Suppressor macrophage treated with lipopolysaccharide for 1 hour (primary cell): ENCODE measurements around the gene CSTB.
A peak's percentile ranks its signal among the peaks of the same experiment; 100 is the strongest.

Experiments used
- DNase-seq, 3 donors: peaks; one replicate each; pipeline ENCODE4 v3.0.0-alpha.2; 2020 to 2022

The CSTB gene

DNA sequence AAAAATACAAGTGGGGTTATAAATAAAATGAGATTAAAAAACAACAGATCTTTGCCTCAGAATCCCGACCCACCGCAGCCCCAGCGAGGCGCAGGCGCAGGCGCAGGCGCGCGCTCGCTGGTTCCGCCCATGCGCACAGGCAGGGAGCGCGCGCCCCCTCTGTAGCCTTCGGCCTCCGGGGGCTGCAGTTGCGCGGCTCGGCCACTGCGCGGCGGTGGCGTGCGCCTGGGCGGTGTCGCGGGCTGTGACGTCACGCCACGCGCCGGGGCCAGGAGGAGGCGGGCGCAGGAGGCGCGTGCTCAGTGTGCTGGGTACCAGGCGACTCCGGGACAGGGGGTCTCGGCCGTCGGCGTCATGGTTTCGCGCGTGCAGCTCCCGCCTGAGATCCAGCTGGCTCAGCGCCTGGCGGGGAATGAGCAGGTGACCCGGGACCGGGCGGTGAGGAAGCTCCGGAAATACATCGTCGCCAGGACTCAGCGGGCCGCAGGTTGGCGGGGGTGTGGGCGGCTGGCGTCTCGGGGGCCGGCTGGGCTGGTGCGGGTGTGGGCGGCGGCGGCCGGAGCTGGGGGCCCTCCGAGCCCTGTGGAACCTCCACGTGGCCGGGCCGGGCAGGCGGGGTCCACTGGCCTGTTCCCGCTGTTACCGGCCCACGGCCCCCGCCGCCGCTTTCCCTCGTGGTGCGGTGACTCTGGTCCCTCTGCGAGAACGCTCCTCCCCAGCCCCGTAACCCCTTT lies 13.3 kb upstream of the CSTB start, which contains the start of gene RRP1:
TSS of gene RRP1 (plus strand) at position 302 of the 734 bp plus-strand sequence. CDS start at position 355, 53 bp downstream.
- peak; percentile 90 to 97 (median 96) for DNase-seq

DNA sequence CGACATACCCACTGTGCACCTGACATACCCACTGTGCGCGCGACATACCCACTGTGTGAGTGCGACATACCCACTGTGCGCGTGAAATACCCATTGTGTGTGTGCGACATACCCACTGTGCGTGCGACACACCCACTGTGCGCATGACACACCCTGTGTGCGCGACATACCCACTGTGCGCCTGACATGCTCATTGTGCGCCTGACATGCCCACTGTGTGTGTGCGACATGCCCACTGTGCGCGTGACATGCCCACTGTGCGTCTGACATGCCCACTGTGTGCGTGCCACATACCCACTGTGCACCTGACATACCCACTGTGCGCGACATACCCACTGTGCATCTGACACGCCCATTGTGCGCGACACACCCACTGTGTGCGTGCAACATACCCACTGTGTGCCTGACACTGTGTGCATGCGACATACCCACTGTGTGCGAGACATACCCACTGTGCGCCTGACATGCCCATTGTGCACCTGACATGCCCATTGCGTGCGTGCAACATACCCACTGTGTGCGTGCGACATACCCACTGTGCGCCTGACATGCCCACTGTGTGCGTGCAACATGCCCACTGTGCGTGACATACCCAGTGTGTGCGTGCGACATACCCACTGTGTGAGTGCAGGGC lies 10.8 kb upstream of the CSTB start:
- DNase-seq: no peak

DNA sequence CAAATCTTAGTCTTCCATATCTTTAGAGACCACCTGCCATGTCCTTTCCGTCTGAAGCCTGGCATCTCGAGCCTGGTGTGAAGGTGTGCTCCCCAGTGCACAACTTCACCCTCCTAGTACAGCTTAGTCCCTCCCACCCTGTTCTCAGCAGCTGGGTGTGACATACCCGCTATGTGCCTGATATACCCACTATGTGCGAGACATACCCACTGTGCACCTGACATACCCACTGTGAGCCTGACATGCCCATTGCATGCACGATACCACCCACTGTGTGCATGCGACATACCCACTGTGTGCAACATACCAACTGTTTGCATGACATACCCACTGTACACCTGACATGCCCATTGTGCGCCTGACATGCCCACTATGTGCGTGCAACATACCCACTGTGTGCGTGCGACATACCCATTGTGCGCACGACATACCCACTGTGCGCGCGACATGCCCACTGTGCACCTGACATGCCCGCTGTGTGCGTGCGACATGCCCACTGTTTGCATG lies 10.2 kb upstream of the CSTB start:
- no peak for DNase-seq

DNA sequence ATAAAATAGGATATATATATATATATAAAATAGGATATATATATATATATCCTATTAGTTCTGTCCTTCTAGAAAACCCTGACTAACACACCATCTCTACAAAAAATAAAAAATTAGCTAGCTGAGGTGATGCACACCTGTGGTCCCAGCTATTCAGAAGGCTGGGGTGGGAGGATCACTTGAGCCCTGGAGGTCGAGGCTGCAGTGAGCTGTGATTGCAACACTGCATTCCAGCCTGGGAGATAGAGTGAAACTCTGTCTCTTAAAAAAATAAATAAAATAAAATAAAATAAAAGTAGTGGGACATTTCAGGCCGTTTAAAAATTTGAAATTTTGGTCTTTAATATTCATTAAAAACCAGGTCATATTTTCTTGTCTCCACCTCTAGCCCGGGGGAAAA lies 9.0 kb upstream of the CSTB start:
- no peak for DNase-seq

DNA sequence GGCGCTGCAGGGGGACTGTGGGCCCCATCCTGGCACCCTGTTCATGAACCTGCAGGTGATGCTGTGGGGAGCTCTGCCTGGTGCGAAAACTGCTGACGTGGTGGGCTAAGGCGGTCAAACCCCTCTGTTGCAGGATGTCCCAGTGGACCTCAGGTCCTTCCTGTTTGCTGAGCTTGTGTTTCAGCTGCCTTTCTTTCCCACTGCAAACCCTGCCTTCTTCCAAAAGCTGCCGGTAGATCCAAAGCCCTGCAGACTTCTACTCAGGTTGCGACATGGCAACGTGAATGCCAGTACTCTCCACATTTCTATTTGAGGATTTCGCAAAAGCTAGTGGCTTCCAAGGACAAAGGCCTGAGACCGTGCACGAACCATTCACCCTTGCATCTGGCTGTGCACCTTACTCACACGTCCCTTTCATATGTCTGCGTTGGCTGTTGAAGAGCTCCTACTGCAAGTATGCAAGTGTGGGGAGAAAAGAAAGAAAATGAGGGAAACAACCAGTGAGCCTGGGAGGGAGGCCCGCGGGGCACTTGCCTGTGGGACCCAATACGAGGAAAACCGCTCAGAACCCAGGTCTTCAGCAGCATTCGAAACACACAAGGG lies 7.1 kb upstream of the CSTB start:
- DNase-seq: peak in 1 of 3 donors; percentile 12

DNA sequence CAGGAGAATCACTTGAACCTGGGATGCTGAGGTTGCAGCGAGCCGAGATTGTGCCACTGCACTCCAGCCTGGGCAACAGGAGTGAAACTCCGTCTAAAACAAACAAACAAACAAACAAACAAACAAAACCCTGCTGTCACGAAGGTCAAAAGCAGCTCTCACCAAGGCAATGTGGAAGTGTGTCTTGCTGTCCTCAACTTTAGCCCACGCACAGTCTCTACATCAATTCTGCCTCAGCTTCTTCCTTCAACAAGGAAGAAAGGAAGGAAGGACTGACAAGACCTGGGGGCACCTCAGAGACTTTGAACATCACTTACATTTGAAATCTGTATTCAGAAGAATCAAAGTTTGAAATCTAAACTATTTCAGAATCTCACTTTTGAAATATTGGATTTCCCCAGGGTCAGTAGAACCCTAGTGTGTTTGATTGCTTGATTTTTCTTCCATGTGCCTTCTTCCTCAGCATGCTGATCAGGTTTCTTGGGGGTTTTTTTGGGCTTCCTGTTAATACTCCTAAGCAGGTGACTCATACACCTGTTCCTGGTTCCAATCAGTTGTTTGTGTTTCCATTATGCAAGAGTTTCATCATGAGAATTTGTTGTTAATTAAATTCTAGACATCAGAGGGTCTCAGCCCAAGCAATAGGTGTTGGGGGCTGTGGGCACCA lies 6.5 kb upstream of the CSTB start:
- peak; percentile 37 to 62 (median 59) for DNase-seq

DNA sequence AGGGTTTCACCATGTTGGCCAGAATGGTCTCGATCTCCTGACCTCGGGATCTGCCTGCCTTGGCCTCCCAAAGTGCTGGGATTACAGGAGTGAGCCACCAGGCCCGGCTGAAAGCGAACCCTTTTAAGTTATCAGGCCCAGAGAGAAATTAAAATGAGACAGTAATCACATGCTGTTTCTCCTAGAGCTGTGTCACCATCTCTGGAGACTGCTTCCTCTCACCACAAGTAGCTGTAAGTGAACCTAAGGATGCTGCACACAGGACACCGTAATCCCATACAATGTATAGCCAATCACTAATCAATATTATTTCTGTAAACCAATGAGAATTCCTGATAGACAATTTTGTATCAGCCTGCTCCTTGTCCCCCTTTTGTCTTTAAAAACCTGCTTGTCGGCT lies 5.7 kb upstream of the CSTB start:
- DNase-seq: peak in 2 of 3 donors; percentile 36 to 56

DNA sequence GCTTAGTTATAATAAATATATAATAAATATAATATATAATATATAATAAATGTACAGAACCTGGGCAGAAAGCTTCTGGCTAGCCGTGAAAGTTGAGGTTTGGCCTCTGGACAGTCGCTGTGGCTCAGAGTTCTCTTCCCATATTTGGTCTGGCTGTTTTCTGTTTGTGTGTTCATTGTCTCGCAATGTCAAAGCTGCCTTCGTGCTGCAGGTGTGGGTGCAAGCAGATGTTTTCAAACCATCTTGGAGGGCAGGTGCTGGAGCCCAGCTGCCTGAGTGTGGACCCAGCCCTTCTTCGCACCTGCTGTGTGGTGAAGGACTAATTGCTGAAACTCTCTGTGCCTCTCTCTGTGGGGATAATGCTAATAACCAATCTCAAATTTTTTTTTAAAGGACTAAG lies 3.6 kb upstream of the CSTB start:
- DNase-seq: peak in 1 of 3 donors; percentile 19

DNA sequence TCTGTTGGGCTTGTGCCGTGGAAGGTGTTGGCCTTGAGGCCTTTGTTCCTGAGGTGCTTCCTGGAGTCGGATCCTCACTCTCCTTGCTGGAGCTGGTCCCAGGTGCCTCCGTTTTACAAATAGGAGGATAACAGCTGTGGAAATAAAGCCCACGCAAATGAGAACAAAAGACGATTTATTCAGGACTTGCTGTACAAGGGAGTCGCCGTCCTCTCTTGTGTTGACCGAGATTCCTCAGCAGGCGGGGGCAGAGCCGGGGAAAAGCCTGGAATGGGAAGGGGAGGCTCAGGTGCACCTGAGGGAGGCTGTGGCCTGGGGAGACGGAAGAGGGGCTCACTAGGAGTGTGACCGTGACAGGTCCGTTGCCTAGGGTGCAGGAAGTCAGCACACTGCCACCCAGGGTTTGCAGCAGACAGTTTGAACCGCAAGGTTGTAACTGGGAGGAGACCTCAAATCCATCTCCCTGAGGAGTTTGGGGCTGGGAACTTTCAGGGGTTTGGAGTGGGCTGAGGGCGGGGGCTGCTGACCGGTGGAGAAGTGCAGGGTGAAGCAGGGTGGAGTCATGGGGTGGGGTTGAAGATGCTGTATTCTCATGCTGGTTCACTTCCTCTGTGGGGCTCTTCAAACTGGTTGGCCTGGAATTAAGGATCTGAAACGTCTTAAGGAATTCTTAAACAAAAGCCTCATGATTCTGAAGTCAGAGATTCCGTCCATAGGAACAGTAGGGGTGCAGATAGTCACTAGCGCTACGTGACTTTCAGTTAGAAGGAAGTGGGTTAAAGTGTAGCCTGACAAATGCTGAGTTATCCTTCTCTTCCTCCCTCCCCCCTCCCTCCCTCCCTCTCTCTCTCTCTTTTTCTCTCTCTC lies 2.6 kb upstream of the CSTB start:
- DNase-seq: peak; percentile 88 to 94 (median 92)

DNA sequence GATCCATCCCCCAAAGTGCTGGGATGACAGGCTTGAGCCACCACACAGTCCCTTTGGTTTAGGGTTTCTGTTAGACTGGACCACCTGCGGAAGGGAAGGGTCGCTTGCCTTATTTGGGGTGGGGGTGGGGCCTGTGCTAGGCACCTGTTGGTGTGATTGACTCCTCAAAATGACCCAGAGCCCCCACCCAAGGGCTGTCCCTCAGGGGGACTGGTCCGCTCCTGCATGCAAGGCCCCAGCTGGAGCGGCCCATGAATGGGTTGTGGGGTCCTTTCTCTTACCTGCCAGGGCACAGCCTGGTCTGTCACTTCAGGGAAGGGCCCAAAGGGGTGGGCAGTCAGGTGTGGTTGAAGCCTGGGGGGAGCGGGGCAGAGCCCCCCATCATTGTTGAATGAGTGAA lies 1.8 kb upstream of the CSTB start:
- no peak for DNase-seq

DNA sequence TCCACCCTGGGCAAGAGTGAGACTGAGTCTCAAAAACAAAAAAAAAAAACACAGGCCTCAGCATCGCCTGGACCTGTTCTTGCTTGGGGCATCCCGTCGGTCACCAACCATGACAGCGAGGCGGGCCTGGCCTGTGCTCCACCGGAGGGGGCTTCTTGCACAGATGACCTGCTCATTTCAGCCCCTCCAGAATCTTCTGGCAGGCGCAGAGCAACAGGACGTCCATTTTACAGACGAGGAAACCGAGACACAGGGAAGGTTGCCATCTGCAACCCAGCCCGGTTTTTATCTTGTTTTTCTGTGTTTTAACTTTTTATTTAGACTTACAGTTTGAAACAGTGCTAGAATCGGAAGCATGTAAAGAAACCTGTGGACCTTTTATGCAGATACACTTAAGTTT lies 918 bp downstream of the CSTB start:
- no peak for DNase-seq

DNA sequence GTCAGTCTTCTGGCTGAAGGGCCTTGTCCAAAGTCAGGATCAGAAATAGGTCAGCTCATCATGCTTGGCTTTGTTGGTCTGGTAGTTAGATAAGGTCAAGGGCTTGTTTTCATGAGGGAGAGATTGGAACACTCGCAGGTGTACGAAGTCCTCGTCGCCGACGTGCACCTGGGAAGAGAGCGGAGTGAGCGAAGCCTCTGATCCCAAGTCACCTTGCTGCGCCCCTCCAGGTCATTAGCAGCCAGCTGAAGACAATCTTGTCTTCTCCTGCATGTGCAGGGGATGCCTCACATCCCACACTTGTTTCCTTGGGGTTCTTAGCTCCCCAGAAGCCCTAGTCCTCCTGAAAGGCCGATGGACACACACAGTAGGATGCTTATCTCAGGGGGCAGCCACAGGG lies 1.9 kb downstream of the CSTB start:
- no peak for DNase-seq

DNA sequence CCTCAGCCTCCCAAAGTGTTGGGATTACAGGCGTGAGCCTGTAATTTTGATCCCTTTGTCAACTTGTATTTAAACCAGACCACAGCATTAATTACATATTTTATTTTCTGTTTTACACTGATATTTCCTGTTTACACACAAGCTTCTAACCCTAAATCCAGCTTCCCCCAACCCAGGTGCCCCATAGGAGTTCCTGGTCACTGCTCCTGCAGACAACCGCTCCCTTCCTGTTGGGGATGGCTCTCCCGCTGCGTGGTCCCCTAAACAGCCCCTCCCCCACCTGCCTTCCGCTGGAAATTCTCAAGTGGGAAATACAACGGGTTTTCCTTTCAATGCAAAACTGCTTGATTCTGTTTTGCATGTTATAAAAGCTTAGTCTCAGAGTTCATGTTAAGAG lies 3.7 kb downstream of the CSTB start:
- peak; percentile 80 to 86 (median 85) for DNase-seq

DNA sequence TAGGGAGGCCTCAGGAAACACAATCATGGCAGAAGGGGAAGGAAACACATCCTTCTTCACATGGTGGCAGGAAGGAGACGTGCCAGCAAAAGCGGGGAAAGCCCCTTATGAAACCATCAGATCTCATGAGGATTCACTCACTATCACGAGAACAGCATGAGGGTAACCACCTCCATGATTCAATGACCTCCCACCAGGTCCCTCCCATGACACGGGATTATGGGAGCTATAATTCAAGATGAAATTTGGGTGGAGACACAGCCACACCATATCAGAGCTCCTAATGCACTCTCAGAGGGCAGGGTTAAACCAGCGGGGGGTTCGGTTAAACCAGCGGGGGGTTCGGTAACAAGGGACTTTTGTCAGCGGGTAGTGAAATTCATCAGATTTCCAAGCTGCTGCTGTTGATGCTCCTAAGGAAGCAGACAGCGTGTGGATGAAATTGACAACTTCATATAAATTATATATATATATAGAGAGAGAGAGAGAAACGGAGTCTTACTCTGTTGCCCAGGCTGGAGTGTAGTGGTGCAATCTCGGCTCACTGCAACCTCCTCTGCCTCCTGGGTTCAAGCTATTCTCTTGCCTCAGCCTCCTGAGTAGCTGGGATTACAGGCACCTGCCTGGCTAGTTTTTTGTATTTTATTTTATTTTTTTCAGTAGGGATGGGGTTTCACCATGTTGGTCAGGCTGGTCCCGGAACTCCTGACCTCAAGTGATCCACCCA lies 4.2 kb downstream of the CSTB start:
- DNase-seq: peak; percentile 90 to 96 (median 93)

DNA sequence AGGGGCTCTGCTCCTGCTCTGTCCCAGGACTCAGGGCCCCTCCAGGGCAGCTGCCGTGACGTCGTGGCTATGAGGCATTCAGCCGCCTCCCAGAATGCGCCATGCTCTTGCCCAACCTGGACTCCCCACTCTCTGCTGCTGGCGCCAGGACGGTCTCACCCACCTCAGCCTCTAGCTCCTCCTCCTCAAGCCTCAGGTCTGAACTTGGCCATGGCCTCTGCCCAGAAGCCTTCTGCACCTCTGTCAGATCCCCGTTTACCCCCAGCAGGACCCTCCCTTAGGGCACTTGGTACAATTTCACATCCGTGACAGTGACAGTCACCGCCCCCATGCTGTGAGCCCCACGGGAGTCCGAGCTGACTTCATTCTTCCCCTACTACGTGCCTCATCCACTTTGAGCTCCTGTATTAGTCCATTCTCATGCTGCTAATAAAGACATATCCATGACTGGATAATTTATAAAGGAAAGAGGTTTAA lies 4.9 kb downstream of the CSTB start:
- DNase-seq: peak in 1 of 3 donors; percentile 40

DNA sequence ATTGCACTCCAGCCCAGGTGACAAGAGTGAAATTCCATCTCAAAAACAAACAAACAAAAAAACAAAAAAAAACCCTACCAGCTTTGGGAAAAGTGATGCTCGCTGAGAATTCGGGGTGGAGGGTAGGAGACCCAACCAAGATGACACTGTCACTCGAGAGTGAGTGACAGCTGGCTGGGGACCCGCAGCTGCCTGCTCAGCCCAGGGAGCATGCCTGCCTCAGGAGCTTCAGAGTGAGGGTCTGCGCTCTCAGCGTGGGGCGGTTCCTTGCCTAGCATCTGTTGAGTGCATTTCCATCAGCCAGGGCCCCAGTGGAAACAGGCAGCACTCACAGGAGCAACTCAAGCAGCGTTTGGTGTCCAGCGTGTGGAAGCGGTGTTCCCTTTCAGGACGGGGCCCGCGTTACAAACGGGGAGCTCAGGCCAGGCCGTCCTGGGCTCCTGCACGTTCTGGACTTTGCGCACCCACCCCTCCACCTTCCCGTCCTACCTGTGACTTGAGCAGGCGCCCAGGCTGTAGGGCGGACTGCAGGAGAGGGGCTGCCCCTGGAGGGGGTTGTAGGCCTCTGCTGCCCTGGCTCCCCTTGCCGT lies 5.9 kb downstream of the CSTB start:
- DNase-seq: no peak

DNA sequence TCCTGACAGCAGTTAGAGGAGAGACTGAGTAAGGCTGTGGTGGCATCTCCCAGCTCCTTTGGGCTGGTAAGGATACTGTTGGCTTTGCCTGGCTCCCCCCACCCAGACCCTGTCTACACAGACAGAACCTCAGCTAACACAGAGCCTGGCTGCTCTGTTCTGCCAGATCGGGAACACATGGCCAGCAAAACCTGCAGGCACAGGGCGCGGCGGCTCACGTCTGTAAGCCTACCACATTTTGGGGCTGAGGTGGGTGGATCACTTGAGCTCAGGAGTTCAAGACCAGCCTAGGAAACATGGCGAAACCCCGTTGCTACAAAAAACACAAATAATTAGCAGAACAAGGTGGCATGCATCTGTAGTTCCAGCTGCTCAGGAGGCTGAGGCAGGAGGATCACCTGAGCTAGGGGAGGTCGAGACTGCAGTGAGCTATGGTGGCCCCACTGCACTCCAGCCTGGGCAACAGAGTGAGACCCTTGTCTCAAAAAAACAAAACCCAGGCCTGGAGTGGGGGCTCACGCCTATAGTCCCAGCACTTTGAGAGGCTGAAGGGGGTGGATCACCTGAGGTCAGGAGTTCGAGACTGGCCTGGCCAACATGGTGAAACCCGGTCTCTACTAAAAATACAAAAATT lies 6.7 kb downstream of the CSTB start:
- no peak for DNase-seq

DNA sequence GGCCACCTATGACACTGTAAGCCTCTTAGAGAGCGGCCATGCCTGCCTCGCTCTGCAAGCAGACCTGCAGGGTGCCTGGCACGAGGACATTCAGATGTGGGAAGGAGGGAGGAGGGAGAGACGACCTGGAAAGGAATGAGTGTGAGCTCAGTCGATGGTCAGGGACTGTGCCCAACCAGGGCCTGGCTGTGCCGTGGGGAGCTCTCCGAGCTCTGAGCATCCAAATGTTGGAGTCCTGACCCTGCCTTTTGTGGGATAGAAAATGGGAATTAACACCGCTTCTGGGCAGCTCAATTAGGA lies 7.3 kb downstream of the CSTB start:
- no peak for DNase-seq

DNA sequence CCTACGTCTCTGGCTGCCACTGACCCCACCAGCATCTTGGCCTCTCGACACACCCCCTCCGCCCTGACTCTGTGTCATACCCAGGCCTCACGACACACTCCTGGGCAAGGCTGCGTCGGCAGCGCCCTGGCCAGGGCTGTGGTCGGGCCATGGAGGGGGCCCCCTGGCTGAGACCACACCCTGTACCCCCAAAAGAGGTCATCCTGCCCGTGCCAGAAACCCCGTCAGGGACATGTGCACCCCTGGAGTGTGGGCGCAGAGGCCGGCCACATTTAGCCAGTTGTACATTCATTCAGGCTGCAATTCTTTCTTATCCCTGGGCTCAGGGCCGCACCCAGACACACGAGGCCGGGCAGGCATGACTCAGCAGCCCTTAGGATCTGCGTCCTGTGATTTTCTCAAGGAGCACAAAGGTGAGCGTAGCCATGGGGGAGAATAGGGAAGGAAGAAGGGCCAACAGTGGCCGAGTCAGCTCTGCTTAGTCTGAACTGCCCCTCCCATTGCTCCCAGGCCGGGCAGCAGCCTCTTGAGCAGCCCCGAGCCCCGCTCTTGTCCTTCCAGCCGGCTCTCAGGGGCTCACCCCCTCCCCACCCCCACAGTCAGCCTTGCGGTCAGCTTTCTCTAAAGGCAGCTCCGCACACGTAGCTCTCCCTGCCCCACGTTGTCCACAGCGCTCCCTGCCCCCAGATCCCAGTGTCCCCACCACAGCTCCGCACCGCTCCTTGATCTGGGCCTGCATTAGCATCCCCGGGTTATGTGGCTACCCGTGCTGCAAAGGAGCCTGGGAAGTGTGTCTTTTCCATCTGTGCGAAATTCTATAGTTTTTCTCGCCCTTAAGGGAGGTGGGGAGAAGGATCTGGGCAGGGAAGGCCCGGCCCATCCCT lies 7.9 kb downstream of the CSTB start:
- peak; percentile 75 to 83 (median 75) for DNase-seq
